AG09319 (cell line): Measurements from ENCODE around the gene NR1H2.

Source experiments
- DNase-seq: peaks from one replicate; pipeline ENCODE4 v3.0.0-alpha.2; 2010; ENCODE audit warnings: low read depth; ENCODE audit errors: extremely low read depth
- TF ChIP-seq, protein P1 (sequence below): IDR thresholded peaks from 2 replicates; pipeline ENCODE4 v1.5.1; 2011; ENCODE audit warnings: low read depth, mild to moderate bottlenecking, inconsistent platforms, low read length, moderate library complexity

NR1H2 gene

DNA sequence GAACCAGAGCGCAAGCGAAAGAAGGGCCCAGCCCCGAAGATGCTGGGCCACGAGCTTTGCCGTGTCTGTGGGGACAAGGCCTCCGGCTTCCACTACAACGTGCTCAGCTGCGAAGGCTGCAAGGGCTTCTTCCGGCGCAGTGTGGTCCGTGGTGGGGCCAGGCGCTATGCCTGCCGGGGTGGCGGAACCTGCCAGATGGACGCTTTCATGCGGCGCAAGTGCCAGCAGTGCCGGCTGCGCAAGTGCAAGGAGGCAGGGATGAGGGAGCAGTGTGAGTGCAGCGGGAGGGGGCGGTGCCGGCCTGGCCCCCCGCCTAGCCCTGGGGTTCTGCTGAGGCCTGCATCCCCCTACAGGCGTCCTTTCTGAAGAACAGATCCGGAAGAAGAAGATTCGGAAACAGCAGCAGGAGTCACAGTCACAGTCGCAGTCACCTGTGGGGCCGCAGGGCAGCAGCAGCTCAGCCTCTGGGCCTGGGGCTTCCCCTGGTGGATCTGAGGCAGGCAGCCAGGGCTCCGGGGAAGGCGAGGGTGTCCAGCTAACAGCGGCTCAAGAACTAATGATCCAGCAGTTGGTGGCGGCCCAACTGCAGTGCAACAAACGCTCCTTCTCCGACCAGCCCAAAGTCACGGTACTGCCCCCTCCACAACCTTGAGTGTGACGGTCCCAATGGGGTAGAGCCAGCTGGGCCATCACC lies 2.1 kb downstream of the NR1H2 start:
- TF ChIP-seq, protein P1, sequence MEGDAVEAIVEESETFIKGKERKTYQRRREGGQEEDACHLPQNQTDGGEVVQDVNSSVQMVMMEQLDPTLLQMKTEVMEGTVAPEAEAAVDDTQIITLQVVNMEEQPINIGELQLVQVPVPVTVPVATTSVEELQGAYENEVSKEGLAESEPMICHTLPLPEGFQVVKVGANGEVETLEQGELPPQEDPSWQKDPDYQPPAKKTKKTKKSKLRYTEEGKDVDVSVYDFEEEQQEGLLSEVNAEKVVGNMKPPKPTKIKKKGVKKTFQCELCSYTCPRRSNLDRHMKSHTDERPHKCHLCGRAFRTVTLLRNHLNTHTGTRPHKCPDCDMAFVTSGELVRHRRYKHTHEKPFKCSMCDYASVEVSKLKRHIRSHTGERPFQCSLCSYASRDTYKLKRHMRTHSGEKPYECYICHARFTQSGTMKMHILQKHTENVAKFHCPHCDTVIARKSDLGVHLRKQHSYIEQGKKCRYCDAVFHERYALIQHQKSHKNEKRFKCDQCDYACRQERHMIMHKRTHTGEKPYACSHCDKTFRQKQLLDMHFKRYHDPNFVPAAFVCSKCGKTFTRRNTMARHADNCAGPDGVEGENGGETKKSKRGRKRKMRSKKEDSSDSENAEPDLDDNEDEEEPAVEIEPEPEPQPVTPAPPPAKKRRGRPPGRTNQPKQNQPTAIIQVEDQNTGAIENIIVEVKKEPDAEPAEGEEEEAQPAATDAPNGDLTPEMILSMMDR, result no peak
- no peak for DNase-seq

DNA sequence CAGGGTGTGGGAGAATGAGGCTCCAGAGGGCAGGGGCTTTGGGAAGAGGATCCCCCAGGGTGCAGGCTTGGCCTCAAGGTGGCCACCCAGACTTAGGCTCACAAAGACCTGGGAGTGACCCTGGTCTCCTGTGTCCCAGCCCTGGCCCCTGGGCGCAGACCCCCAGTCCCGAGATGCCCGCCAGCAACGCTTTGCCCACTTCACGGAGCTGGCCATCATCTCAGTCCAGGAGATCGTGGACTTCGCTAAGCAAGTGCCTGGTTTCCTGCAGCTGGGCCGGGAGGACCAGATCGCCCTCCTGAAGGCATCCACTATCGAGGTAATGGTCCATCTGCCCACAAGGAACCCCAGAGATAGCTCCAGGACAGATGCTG lies 2.6 kb downstream of the NR1H2 start:
- TF ChIP-seq, protein P1, result no peak

DNA sequence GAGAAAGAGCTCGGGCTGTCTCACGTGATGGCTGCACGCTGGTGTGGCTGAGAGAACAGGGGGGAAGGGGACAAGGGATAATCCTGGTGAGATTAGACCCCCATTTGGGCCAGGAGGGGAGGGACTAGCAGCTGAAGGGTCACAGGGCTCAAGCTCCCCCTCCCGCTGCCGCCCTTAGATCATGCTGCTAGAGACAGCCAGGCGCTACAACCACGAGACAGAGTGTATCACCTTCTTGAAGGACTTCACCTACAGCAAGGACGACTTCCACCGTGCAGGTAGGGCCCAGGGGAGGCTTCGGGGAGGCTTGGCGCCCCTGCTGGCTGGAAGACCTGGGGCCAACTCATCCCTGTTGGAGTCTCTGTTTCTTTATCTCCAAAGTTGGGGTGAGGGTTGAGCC lies 3.3 kb downstream of the NR1H2 start:
- no peak for DNase-seq
- TF ChIP-seq, protein P1, result no peak

More for the DNA sequence above, 2.6 kb downstream of the NR1H2 start:
- no peak for DNase-seq

DNA sequence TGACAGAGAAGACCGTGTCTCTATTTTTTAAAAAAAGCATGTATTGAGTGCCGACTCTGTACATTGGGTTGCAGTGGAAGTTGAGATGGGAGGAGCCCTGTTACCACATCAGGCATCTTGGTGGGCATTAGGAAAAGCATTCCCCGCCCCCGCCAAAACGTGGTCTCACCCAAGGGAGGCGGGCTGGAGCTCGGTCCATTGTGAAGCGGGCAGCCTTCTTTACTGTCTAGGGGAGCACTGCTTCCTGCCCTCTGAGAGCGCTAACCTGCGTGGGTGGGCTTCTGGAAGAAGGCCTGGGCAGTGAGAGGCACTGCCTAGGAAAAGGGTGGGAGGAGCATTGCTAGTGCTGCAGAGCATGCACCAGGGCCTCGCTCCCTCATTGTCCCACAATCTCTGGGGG lies 3.9 kb downstream of the NR1H2 start:
- TF ChIP-seq, protein P1, result no peak
- no peak for DNase-seq

DNA sequence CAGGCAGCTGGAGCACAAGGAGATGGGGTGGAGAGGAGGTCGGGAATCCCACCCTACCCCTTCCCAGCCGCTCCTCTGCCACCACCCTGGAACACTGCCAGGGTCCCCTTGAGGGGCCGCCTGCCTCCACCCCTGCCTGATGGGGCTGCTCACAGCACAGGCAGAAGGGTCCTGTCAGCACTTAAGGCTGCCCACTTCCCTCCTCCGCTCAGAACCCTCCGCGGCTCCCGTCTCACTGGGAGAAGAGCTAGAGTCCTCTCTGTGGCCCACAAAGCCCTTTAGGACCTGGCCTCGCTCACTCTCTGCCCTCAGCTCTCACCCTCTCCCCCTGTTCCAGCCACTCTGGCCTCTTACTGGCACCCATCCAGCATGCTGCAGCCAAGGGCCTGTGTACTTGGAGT lies 4.5 kb downstream of the NR1H2 start:
- no peak for DNase-seq
- TF ChIP-seq, protein P1, result no peak

DNA sequence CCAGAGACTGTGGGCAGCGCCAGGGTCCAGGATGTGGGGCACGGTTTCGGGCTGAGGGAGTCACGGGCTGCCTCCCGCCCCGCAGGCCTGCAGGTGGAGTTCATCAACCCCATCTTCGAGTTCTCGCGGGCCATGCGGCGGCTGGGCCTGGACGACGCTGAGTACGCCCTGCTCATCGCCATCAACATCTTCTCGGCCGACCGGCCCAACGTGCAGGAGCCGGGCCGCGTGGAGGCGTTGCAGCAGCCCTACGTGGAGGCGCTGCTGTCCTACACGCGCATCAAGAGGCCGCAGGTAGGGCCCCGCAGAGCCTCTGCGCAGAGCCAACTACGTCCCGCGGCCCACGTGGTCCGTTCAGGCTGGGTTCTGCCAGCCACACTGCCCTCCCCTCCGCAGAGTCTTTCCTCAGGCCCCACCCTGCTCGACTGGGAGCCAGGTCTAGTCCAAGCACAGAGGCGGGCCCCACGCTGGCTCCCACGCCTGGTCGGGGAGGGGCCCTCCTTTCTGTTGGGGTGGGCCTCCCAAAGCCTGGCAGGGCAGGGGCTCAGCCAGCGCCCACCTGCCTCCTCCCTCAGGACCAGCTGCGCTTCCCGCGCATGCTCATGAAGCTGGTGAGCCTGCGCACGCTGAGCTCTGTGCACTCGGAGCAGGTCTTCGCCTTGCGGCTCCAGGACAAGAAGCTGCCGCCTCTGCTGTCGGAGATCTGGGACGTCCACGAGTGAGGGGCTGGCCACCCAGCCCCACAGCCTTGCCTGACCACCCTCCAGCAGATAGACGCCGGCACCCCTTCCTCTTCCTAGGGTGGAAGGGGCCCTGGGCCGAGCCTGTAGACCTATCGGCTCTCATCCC lies 5.8 kb downstream of the NR1H2 start:
- TF ChIP-seq, protein P1, result no peak
- DNase-seq, result no peak
